Embryonic facial prominence (tissue), 1 donor: ENCODE measurements around the gene DDIT3.

Experiments
- DNase-seq: peaks from one replicate; pipeline ENCODE4 v3.0.0-alpha.2; 2016; ENCODE audit errors: extremely low spot score

Gene DDIT3

DNA sequence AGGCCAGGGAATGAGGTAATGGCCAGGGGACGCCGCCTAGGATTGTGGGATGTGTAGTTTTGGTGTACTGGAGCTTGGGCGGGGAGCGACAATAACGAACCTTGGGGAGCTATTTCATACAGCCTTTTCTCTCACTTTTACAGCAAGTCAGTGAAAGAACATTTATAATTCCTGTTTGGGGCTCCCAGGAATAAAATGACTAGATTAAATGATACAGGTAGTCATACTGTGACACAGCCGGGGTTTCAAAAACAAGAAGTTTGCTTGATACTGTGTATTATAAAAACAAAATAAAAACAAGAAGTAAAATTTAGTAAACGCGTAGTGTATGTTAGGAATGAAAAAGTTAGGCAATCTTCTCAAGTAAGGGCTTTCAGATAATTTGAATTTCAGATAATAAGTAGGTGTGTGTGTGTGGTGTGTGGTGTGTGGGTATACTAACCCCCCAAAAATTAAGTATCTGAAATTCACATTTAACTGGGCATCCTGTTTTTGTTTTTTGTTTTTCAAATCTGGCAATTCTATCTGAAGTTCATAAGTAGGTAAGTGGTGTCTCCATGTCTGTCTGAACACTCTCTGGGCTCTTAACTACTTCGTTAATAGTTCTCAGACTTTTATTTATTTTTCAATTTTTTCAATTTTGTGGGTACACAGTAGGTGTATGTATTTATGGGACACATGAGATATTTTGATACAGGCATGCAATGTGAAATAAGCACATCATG is 27.1 kb upstream of the DDIT3 start:
- no peak for DNase-seq

- peak; percentile 97 for DNase-seq
These were observed 26.3 kb upstream of the DDIT3 start, which contains the start of gene DCTN2 for GRCh38 chr12:57546438-57547287. Gene DCTN2, minus strand, starts transcription at chr12:57547192. Its CDS starts 129 bp downstream, at chr12:57547063.

DNA sequence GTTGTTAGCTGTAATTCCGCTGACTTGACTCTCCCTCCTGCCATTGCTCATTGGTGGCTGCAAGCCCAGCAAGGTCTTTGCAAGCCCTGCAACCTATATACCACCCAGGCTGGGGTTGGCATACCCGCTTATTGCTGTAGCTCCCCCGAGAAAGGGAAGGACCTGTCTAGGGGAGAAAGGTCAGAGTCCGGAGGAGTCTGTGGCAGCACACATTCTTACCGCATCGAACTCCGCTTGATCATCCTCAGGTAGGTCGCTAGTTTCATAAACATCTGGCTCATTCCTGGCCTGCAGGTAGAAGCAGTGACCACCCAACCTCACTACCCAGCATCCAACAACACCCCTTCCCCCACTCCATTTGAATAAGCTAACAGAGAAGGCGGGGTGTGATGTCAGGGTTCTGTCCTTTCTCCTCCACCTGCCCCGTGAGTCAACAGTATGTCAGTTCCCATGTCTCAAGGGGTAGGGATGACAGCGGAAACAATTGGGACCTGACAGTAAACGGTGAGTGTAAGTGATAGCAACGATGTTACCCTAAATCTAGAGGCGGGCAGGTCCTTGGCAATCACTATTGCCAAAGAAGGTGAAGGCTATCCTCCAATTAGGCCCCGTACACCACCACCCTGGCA is 25.6 kb upstream of the DDIT3 start:
- DNase-seq, result no peak

- no peak for DNase-seq
These were observed 23.3 kb upstream of the DDIT3 start for GRCh38 chr12:57543581-57543980.

DNA sequence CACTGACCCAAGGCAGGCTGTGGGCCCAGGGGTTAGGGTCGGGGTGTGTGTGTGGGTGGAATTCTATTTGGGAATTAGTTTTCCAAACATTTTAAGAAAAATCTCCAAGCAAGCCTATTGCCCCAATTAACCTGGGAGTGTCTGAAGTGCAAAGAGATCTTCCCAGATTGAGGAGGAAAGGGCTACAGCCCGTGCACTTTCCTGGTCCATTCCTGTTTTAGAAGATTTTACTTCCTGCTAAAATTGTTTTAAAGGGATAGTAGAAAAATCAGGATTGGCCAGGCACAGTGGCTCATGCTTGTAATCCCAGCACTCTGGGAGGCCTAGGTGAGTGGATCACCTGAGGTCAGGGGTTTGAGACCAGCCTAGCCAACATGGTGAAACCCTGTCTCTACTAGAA is 21.4 kb upstream of the DDIT3 start:
- no peak for DNase-seq

DNA sequence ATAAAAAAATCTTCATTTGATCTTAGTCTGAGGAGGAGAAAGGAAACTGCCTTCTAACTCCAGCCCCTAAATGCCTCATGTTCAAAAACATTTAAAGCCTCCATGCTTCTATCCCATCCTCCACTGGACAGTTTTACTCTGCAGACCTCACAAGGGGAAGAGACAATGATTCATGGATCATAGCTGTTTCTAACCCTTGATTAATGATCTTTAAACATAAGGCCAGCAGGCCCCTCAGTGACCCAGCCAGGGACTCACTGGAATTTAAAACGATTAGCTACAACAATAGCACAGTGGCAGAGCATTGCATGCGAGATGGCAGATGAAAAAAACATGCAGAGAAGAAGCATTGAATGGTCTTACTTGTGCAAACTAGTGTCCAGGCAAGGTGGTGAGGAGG is 20.7 kb upstream of the DDIT3 start:
- no peak for DNase-seq

DNA sequence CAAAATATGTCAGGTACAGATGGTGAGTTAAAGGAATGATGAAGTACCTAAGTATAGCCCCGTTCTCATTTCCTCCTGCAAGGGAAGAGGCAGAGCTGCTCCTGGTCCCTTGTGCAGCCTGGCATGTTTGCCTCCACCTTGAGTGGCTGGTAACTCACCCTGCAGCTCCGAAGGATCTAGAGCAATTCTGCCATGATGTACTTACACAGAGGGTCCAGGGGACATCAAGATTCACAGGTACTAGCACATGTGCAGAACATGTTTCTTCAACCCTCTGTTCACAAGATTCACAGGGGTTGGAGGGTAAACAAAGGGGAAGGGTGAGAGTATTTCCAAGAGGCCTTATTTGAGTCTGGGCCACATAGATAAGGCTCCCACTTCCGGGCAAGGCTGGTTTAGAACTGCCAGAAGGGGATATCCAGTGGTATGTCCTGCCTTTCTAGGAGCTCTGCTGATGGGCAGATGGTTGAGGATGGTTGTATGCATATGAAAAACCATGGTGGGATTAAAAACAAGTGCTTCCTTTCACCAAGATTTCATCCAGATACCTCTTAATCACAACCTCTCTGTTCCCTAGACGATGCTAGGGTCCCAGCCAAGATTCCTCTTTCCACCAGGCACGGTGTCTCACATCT is 18.9 kb upstream of the DDIT3 start:
- no peak for DNase-seq

GRCh38 chr12:57536597-57536942 is 16.3 kb upstream of the DDIT3 start:
- no peak for DNase-seq

GRCh38 chr12:57535764-57536596 is 15.7 kb upstream of the DDIT3 start:
- DNase-seq, result no peak

GRCh38 chr12:57534991-57535543 is 14.8 kb upstream of the DDIT3 start:
- no peak for DNase-seq

- no peak for DNase-seq
These were observed 13.9 kb upstream of the DDIT3 start for GRCh38 chr12:57534250-57534649.

DNA sequence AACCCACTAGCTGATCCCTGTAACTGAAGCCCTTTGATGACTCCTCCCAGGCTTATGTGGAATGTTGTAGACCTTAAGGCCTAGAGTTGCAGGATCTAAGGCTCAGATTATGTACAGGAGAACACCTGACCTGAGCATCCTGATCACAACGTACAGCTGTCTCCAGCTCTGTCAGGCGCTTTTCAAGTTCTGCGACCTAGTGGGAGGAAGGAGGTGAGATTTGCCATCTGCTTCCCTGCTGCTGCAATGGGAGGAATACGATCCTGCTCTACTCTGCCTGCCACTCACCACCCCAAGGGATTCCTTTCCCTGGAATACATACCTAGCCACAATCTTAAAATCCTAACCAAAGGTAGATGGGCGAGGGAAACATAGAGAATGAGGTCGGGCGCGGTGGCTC is 12.8 kb upstream of the DDIT3 start:
- no peak for DNase-seq

GRCh38 chr12:57531836-57532235 is 11.5 kb upstream of the DDIT3 start:
- DNase-seq, result no peak

- DNase-seq, result no peak
These were observed 10.3 kb upstream of the DDIT3 start for GRCh38 chr12:57530396-57531142.

DNA sequence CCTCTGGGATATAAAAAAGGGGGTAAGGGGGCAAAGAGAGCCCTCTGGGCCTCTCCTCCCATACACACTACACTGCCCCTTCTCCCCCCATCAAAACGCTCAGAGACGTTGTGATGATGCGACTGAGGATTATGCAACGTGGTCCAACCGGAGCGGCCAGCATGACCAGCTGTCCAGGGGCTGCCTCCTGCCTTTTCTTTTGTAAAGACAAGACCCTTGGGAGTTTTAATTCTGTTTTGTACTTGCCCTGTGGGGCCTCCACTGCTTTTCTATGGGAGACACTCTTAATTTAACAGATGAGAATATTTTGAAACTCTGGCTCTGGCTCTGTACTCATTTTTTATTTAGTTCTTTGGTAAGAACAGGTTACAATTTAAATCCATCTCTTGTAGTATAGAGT is 9.5 kb upstream of the DDIT3 start:
- DNase-seq, result no peak

DNA sequence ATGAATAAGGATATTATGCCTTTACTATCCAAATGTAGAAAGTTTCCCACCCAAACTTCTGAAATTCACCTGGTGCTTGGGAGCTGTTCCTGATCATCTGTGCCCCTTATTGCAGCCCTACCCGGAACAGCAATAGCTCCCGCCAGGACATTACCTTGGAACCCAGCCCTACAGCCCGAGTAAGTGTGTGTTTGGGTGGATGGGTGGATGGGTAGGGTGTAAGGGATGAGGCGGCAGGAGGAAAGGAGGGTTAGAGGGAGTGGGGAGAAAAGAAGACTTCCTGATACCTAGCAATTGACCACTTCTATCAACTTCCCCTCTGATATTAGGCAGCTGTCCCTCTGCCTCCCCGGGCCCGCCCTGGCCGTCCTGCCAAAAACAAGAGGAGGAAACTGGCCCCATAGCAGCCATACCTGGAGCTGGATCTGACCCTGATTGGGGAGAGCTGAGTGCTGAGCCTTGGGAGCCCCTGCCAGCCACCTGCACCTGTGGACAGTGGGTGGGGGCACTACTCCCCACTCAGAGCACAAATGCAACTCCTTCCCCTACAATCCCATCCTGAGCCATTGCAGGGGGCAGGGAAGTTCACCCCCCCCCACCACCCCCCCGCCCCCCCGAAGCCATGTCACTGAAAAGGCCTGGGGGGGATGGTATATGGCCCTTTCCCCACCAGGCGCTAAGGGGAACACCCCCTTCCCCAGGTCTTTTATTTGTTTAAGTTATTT is 8.7 kb upstream of the DDIT3 start:
- no peak for DNase-seq

DNA sequence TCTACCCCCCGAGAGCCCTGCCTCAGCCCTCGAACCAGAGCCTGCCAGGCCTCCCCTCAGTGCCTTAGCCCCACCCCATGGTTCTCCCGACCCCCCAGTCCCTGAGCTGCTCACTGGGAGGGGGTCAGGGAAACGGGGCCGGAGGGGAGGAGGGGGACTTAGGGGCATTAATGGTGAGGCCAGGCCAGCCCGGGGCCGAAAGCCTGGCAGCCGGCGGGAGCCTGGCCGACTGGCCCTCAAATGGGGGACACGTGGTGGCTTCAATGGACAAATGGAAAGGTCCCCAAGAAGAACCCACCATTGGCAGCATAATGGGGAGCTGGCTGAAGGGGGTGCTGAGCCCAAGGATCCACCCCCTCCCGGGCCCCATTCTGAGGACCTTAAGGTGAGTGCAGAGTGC is 7.9 kb upstream of the DDIT3 start:
- no peak for DNase-seq

- no peak for DNase-seq
These were observed 6.9 kb upstream of the DDIT3 start for GRCh38 chr12:57527184-57527583.

DNA sequence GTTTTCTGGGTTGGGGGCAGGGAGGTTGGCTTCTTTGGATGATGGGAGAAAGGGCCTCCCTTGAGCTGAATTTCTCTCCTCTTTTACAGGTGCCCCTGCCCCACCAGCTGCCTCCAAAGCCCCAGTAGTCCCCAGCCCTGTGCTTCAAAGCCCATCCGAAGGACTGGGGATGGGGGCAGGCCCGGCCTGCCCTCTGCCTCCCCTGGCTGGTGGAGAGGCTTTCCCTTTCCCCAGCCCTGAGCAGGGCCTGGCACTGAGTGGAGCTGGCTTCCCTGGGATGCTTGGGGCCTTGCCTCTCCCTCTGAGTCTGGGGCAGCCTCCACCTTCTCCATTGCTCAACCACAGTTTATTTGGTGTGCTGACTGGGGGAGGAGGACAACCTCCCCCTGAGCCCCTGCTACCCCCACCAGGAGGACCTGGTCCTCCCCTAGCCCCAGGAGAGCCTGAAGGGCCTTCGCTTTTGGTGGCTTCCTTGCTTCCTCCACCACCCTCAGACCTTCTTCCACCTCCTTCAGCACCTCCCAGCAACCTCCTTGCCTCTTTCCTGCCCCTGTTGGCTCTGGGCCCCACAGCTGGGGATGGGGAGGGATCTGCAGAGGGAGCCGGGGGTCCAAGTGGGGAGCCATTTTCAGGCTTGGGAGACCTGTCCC is 6.3 kb upstream of the DDIT3 start:
- no peak for DNase-seq
